SHP77 (cell line): ENCODE data around the gene FBXO45.
"Not testable (repeated sequence)": the region's sequence is repeated elsewhere in the genome, so short reads cannot be mapped to it uniquely, and the experiment has no call there.

Experiments used
- DNase-seq, 2 experiments: peaks; one replicate each; lab custom pipeline; 2025; lab: John Stamatoyannopoulos, UW

FBXO45 gene

DNA sequence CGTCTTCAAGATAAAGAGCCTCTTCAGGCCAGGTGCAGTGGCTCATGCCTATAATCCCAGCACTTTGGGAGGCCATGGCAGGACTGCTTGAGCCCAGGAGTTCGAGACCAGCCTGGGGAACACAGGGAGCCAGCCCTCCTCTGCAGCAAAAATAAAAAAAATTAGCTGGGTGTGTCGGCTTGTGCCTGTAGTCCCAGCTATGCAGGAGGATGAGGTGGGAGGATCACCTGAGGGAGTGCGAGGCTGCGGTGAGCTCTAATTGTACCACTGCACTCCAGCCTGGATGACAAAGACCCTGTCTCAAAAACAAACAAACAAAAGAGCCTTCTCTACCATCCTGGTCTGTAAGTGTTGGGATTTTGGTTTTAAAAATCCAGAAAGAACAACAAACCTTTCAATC, 11.2 kb upstream of the FBXO45 start:
- DNase-seq, result no peak

DNA sequence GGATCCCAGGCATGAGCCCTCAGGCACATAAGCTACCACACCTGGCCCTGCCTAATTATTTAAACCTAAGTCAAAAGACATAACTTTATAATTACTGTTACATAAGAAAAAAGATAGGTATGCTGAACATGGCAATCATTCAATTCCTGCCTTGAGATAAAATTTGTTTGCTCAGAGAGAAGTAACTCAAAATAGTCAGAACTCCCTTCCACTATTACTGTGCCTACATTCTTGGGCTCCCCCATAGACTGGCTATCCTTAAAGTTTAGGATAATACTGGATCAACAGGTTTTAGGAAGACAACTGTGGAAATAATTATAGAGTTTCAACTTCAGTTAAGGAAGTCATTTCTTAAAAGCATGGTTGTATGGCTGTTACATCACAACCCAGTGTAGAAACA, 10.0 kb upstream of the FBXO45 start:
- DNase-seq, result no peak

DNA sequence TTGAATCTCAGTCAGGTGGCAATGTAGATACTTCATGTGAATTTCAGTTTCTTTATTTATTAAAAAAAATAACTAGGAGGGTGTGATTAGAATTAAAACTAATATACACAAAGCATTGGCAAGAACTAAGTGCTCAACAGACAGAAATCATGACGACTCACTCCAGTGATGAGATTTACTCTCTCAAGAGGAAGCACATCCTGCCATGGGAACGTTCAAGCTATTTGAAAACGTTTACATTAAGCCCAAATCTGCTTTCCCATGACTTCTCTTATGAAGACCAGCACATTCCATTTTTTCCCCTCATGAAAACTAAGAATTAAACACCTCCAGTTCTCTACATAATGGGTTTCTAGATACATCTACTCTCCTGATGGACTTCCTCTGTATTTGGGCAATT, 8.6 kb upstream of the FBXO45 start:
- DNase-seq, result no peak

DNA sequence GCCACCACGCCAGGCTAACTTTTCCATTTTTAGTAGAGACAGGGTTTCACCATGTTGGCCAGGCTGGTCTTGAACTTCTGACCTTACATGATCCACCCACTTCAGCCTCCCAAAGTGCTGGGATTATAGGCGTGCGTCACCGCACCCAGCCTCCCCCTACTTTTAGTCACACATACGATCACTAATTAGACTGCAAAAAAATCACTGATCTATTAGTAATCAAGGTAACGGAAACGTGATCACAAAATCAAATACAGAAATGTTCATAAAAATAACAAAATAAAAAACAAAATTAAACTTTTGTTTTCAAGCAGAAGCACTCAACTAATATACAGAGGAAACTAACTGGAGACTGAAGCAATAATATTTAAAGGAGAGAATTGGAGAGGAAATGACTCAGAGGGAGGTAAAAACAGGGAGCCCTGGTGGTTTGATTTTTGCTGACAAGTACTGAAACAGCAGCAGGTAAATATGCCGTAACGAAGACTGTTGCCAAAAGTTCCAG, 4.7 kb upstream of the FBXO45 start:
- DNase-seq, result no peak

DNA sequence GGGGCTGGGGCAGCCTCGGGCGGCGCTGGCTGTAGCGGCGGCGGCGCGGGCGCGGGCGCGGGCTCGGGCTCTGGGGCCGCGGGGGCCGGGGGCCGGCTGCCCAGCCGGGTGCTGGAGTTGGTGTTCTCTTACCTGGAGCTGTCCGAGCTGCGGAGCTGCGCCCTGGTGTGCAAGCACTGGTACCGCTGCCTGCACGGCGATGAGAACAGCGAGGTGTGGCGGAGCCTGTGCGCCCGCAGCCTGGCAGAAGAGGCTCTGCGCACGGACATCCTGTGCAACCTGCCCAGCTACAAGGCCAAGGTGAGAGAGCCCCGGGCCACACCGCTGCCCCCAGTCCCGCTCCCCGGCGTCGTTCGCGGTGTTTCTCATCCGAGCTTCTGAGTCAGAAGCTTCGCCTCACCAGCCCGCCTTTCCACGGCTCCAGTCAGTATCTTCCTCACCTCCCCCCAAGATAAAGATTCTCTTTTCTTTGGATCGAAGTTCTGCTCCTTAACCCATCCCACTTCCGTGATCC, 600 bp downstream of the FBXO45 start:
- no peak for DNase-seq

DNA sequence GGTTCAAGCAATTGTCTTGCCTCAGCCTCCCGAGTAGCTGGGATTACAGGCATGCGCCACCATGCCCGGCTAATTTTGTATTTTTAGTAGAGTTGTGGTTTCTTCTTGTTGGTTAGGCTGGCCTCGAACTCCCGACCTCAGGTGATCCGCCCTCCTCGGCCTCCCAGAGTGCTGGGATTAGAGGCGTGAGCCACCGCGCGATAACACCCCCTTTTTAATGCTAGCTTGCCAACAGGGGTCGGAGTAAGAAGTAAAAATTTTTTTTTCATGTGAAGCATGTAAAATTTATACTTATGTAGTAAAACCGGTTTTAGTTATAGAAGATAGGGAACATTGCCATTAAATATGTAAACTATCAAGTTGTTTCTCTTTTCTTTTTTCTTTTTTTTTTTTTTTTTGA, 1.9 kb downstream of the FBXO45 start:
- not testable (repeated sequence) for DNase-seq

DNA sequence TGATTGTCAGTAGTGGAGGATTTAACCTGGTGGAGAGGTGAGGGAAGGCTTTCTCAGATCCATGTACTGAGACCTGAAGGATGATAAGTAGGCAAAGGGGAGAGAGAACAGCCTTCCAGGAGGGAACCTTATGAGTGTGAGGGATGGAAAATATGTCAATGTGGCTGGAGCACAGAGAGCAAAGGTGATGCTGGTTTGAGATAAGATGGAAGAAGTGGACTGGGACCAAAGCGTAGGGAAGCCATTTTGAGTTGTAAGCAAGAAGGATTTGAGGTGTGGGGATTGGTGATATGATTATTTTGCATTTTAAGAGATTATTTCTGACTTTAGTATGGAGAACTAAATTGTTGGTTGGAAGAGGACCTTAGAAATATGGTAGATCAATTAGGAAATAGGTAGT, 3.9 kb downstream of the FBXO45 start:
- DNase-seq, result no peak

DNA sequence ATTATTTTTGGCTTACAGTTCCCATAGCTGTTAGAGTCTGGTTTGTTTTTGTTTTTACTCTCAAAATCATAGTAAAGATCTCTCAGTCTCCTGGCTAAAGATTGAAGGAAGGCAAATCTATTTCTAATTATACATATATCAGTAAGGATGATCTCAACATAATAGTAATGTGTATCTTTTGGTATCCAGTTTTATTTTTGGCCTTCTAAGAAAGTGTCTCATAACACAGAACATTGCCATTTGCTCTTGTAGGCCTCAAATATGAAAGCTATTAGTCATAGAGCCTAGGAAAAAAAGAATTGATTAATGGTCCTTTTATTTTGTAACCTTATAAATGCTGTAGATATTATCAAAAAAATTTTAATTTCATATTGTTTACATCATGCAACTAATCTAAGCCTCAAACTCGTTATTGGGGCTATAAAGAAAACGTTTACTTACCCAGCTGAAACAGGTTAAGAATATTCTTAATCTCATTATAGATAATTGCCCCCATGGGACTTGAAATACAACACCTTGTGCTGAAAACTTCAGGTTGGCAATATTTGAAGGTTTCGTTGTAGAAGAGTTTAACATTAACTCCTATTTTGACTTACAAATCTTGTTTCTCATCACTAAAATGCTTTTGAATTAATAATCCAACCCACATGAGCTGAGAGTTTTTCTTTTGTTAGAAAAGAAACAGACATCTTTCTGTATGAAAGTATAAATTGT, 16.7 kb downstream of the FBXO45 start:
- no peak for DNase-seq

DNA sequence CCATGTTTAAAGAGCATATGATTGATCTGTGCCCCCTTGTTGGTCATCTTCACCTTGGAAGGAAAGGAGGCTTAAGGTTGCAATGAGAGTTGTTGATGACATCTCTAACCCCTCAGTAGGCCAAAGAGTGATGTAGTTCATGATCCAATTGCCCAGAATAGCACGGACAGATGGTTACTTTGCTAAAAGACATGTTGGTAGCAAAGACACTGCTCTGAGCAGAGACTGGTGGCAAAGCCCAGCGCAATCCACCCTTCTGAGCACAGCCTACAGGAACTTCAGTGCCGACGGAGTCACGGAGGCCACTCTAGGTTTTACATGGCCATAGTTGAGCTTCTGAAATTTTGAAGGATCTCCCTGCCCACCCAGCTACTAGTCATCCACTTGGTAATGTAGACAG, 21.8 kb downstream of the FBXO45 start:
- no peak for DNase-seq

DNA sequence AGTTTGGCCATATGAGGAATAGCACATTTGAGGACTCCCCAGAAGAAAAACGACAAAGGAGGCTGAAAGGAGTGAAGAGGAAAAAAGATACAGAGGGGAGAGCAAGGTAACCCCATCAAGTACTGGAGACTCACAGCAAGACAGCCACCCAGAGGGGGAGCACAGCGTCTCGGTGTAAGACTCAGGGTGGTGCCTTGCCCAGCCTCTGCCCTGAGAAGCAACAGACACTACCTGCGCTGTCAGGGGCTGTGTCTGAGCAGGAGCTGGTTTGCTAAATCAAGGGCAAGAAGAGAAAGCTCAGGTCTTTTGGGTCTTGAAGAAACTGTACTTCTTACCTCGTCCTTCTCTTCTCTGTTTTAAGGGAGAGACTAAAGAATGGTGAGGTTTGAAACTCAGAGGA, 27.9 kb downstream of the FBXO45 start:
- DNase-seq, result peak in 1 of 2 experiments; percentile 1

DNA sequence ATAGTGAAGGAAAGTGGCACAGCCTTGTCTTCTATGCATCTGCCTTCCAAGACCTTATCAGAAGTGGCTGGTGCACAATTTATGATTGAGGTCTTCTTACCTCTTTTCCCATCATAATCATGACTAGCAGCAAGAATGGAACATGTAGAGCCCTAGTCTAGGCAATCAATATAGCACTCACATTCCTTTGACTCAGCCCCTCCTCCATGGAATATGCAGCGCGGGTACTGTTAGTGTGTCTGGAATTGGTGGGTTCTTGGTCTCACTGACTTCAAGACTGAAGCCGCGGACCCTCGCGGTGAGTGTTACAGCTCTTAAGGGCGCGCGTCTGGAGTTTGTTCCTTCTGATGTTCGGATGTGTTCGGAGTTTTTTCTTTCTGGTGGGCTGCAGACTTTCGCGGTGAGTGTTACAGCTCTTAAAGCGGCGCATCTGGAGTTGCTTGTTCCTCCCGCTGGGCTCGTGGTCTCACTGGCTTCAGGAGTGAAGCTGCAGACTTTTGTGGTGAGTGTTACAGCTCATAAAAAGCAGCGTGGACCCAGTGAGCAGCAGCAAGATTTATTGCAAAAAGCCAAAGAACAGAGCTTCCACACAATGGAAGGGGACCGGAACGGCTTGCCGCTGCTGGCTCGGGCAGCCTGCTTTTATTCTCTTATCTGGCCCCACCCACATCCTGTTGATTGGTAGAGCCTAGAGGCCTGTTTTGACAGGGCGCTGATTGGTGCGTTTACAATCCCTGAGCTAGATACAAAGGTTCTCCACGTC, 29.7 kb downstream of the FBXO45 start:
- not testable (repeated sequence) for DNase-seq

DNA sequence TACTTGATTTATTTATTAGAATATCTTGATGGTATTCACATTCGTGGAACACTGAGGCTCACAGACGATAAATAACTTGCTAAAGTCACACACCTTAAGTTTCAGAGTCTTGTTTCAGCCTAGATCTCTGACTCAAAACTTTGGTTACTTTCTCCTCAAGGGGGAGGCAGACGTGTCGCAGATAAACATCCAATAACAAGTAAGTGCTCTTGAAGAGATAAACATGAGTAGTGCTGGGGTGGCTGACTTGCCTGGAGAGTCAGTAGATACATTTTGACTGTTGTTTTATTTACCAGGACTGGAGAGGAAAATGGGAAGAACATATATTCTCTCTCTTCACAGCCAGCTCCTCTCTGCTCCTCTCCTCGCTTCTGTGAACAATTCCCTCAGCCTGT, 31.3 kb downstream of the FBXO45 start:
- DNase-seq, result no peak

DNA sequence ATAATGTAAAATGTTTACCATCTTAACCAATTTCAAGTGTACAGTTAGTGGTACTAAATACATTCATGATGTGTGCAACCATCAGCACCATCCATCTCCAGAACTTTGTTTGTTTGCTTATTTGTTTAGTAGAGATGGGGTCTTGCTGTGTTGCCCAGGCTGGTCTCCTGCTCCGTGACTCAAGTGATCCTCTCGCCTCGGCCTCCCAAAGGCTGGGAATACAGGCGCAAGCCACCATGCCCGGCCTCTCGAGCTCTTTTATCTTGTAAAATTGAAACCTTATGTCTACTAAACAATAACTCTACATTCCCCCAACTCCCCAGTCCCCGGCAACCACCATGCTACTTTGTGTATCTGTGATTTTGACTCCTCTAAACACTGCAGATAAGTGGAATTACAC, 31.9 kb downstream of the FBXO45 start:
- no peak for DNase-seq

DNA sequence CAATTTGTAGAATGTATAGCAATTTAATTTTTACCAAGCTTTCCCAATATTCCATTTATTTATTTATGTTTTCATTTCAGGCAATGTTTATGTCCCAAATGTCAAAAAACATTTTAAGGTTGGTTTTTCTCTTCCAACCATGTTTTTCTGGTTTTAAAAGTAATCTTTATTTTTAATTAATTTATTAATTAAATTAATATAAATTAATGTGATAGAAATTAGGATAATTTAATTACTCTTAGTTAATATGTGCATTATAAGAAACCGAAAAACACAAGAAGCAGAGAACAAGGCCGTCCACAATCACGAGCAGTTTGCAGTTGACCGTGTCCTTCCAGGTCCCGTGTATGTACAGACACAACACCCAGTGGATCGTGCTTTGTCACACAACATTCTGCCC, 34.2 kb downstream of the FBXO45 start:
- DNase-seq, result no peak

DNA sequence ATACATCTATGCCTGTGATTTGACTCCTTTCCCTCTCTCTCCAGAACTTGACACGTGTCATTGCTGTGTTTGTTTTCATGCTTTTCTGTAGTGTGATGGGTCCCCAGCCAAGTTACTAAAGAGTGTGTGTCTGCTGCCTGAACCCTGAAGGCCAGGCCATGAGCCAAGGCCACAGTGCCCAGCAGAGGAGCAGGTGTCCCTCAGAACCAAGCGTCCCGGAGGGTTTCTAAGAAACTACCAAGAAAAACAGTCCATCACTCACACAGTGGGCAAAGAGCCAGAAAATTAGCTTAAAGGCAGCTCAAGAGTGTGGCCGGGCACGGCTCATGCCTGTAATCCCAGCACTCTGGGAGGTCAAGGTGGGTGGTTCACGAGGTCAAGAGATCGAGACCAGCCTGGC, 35.2 kb downstream of the FBXO45 start:
- DNase-seq, result no peak

DNA sequence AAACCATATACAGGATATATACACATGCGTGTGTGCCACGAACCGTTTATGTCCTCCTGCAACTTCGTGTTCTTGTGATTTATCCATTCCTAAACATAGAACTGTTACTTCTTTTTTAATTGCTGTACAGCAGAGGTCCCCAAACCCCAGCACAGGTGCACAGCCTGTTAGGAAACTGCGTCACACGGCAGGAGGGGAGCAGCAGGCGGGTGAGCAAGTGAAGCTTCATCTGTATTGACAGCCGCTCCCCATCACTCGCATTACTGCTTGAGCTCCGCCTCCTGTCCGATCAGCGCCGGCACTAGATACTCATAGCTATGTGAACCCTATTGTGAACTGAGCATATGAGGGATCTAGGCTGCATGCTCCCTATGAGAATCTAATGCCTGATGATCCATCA, 36.1 kb downstream of the FBXO45 start:
- no peak for DNase-seq

DNA sequence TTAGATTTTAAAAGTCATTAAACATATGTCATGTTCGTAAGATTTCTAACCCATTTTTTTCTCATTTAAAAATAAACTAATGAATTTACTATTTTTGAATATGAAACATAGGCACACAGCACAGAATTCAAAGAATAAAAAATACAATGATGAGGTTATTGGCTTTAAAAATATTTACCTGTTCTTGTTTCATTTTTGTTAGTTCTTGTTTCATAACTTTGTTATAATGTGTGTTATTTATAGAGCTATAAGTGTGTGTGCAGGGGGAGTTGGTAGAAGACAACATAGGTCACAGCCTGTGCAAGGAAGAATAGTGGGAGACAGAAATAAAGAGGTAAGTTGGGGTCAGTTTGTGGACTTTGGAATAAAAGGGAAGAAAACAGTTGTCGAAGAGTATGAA, 40.2 kb downstream of the FBXO45 start:
- no peak for DNase-seq

DNA sequence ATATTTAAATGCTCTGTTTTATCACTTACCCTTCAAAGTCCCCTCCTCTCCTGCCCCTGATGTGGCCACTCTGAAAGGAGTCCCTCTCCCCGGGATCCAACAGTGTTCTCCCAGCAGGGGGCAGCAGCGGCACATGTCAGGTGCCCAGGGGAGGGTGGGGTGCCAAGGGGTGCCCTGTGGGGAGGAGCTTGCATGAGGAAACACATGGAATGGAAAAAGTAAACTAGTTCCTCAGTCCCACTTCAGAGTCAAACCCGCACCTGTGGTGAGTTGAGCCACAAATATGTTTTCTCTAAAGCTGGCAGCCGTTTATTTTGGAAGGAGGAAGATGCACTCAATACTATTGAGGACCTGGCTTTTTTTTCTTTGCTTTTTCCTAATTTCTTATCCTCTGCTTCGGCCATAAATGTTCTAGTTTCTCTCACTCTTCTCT, 40.9 kb downstream of the FBXO45 start:
- DNase-seq, result peak; percentile 49 to 59

DNA sequence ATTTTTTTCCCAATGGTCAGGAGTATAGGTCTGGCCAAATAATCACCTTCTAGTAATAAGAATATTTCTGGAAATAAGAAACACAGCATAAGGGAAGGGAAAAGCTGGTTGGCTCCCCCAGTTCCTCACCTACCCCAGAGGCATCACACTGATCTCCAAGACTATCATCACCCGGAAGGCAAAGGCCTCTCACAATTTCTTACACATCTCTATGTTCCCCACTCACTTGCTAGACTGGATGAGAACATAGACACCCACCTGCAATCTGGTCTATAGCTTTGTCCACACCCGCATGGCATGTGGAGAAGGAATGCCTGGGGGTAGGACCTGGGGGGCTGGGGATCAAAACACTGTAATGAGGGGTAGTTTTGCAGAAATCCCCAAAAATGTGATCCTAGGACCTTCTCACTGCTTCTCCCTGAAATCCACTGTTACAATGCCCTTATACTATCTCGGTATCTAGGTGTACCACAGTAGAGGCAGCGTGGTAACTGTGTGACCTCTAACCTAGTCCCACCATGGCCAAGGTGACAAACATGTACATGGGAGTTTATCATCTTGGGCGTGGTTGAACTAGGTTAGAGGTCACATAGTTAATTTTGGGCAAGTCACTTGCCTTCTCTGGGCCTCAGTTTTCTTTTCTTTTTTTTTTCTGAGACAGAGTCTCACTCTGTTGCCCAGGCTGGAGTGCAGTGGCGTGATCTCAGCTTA, 41.5 kb downstream of the FBXO45 start:
- no peak for DNase-seq

DNA sequence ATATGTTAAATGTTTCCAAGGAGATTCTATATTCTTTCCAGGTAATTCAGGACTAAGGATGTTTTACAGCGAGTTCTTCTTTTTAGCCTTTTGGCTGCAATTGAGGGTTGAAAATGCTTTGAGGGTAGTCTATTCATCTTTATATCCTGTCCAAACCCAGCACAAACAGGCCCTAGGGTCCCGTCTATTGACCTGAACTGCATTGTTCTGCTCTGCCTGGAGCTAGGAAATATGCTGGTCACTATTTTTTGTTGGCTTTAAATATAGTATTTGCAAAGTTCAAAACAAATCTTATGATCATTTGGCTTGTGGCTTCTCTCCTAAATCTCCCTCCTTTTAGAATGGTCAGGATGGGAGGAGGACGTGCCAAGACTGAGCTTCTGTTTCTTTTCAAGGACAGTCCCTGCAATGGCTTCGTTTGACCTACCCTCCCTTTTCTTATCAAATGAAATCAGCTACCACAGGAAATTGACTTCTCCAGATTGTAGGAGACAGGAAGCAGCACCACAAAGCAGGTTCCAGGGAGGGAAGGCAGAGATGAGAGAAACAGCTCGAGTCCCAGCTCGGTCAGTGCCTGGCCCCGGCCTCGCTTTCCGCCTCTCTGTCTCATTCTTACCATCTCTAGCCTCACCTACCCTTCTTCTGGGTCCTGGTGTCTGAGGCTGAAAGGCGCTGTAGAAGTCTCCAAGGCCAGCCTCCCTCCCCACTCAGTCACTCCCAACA, 43.5 kb downstream of the FBXO45 start:
- DNase-seq, result no peak

DNA sequence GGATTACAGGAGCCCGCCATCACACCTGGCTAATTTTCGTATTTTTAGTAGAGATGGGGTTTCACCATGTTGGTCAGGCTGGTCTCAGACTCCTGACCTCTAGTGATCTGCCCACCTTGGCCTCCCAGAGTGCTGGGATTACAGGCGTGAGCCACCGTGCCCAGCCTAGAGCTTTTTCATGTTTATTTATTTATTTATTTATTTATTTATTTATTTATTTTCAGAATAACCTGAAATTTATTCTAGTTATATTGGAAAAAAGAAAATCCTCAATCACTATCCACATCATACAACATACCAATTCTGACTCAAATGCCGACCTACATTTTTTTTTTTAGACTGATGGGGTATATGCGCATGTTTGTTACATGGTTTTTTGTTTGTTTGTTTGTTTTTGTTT, 46.8 kb downstream of the FBXO45 start:
- not testable (repeated sequence) for DNase-seq

DNA sequence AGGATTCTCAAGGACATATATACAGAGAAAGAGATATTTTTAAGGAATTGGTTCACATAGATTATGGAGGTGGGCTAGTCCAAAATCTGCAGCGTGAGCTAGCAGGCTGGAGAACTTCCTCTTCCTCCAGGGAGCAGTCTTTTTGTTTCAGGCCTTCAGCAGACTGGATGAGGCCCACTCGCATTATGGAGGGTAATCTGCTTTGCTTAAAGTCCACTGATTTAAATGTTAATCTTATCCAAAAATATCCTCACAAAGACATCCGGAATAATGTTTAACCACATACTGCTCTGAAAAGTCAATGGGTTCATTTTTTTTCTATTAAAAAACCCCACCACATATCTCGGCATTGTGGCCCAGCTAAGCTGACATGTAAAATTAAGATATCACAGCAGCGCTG, 48.8 kb downstream of the FBXO45 start:
- no peak for DNase-seq
